Activated CD4-positive, alpha-beta T cell treated with anti-CD3 and anti-CD28 coated beads for 4 hours (primary cell): ENCODE results near the gene OR52M1.
"Not testable (repeated sequence)": the region's sequence is repeated elsewhere in the genome, so short reads cannot be mapped to it uniquely, and the experiment has no call there.

ENCODE experiments used
- DNase-seq, 2 donors: peaks; one replicate each; pipeline ENCODE4 v3.0.0-alpha.2; 2020

OR52M1 gene, protein sequence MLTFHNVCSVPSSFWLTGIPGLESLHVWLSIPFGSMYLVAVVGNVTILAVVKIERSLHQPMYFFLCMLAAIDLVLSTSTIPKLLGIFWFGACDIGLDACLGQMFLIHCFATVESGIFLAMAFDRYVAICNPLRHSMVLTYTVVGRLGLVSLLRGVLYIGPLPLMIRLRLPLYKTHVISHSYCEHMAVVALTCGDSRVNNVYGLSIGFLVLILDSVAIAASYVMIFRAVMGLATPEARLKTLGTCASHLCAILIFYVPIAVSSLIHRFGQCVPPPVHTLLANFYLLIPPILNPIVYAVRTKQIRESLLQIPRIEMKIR

DNA sequence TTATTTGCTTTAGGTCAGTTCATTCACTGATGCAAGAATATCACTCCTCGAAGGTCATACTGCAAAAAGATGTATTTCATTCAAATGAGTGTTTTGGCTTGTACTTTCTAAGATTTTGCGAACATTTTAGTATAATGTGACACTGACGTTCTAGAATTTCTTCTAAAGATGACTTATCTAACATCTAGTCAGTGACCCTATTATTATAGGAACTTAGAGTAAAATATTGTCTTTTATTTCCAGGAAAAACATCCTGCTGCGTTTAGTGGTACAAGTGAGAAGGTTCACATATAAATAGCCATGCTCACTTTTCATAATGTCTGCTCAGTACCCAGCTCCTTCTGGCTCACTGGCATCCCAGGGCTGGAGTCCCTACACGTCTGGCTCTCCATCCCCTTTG, at the start of gene OR52M1:
TSS of gene OR52M1 (plus strand) at position 301 of the 400 bp plus-strand sequence. CDS start at position 301, 0 bp downstream.
- DNase-seq, result no peak

DNA sequence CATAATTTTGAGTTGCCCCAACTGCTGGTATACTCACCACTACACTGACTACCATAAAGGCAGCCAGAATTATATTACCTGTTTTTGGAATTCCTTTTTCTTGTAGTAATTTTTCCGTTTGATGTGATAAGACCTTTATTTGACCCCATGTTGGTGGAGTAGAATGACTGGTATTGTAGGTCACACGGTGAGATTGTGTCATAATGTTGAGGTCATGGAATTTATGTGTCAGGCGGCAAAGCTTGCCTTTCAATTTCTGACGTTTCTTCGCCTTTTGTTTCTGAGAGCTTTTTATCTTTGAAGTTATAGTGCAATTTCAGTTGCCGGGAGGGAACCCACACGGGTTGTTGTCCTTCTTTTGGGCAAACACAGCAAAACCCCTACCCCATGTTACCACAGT, 49.5 kb upstream of the OR52M1 start:
- DNase-seq, result no peak

GRCh38 chr11:4495986-4496385, 49.0 kb upstream of the OR52M1 start:
- no peak for DNase-seq

DNA sequence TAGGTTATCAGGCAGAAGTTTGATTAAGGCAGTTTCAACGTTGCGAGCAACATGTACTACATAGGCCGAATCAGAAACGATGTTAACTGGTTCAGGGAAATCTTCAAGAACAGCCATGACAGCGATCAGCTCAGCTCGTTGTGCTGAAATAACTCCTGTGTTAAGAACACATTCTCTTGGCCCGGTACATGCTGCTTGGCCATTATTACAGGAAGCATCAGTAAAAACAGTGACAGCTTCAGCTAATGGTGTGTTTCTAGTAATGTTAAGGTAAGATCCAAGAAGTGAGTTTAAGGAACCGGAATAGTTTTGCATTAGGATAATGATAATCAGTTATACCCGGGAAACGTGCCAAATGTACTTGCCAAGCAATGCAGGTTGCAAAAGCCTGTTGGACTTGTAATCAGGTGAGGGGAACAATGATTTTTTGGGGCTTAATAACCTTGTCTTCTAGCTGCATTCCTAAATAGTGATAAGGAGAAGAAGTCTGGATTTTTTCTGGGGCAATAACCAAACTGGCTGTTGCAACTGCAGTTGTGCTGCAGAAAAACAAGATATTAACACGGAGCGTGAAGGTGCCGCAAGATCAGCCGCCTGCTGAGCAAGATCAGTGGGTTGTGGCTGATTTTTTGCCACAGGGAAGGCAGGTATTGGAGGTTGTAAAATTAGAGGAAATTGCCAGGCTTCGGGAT, 48.3 kb upstream of the OR52M1 start:
- DNase-seq, result no peak

GRCh38 chr11:4508886-4509285, 36.1 kb upstream of the OR52M1 start:
- no peak for DNase-seq

GRCh38 chr11:4511282-4512245, 33.4 kb upstream of the OR52M1 start:
- no peak for DNase-seq

DNA sequence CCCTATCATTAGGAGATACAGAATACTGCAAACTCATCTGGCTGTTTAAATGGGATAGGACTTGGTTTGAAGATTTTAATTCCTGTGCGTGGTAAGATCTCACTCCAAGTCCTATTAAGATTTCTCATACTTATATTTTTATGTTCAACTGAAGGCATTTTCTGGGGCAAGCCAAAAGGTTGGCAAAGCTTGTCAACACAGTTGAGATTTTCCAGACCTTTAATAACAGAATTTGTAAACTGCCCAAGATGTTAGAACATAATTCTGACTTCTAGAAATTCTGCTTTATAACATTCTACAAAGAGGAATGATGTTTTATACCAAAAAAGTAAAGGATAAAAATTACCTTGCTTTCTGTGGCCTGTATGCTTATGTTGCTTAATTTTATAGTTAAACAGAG, 30.8 kb upstream of the OR52M1 start:
- DNase-seq, result no peak

- no peak for DNase-seq
Measured at GRCh38 chr11:4522339-4522738, 22.7 kb upstream of the OR52M1 start.

DNA sequence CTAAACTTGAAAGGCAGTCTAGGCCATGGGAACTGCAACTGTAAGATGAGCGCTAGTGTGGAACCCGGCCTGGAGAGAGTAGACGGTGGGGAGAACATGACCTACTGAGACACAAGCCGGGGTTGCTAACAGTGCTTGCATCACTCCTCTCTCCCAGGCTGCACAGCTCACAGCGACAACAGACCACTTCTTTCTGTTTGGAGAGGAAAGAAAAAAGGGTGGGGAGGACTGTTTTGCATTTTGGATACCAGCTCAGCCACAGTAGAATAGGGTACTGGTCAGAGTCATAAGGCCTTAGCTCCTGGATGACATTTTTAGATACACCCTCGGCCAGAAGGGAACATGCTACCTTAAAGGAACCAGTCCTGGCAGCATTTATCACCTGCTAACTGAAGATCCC, 22.2 kb upstream of the OR52M1 start:
- no peak for DNase-seq

GRCh38 chr11:4523666-4524065, 21.3 kb upstream of the OR52M1 start:
- no peak for DNase-seq

- DNase-seq, result no peak
Measured at GRCh38 chr11:4527926-4528325, 17.1 kb upstream of the OR52M1 start.

DNA sequence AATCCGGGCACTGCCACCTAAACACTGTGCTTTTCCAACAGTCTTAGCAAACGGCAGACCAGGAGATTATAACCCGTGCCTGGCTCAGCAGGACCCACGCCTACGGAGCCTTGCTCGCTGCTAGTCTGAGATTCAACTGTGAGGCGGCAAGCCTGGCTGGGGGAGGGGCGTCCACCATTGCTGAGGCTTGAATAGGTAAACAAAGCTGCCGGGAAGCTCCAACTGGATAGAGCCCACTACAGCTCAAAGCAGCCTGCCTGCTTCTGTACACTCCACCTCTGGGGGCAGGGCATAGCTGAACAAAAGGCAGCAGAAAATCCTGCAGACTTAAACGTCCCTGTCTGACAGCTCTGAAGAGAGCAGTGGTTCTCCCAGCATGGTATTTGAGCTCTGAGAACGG, 13.3 kb upstream of the OR52M1 start:
- not testable (repeated sequence) for DNase-seq

DNA sequence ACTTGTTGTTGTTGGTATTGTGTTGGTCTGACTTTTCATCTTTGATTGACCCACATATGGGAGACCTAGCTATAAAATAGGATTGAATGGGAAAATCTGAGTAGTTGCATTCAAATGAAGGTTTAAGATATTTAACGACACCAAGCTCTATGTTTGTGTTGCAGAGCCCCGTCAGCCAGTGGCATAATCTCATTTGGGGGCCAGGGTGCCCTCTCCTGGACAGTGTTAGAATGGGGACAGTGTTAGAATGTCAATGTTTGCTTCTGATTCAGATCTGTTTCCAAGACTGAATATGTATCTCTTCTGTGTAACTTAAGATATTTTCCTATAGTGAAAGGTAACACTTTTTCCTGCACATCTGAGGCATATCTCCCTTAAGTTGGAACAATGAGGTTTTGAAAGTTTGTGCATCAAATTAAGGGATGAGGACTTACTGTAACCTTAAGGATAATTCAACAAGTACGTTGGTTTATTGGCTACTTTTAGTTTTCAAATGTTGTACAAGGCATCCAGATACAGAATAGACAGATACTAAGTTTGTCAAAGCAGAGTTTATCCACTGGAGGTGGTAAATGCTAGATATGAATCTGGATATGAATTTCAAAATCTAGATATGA, 5.3 kb upstream of the OR52M1 start:
- peak; percentile 6 to 49 for DNase-seq

- no peak for DNase-seq
Measured at GRCh38 chr11:4541071-4541470, 3.9 kb upstream of the OR52M1 start.

DNA sequence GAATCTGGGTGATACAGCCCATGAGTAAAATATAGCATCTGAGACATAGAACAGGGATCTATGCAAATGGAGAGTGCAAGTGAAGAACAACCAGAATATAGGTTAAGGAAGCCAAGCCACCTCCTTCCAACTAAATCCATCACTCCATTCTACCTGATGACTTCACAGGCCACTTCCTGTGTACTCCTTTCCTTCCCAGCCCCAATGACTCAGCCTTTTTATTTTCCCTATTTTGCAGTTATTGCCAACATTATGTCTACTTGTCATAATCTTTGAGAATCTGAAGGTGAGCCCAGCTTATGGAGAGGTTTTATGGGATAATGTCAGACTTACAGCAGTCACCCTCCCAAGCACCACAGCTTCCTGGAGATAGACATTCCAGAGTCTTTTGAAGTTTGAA, 1.4 kb upstream of the OR52M1 start:
- no peak for DNase-seq

DNA sequence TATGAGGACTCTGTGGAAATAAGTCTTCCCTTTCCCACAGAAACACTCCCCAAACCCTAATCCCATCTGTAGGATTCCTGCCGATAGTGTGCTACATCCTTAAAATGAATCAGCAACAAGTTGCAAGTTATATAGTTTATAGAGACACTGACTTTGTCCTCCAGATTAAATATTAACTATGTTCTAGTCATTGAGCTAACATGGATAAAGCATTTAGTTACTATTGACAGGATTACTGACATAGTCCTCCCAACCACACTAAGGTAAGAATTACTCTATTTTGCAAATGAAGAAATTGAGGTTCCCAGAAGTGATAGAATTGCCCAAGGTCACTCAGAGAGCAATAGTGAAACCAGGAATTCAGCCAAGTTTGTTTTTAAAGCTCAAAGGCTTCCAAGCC, 1.9 kb downstream of the OR52M1 start:
- no peak for DNase-seq

DNA sequence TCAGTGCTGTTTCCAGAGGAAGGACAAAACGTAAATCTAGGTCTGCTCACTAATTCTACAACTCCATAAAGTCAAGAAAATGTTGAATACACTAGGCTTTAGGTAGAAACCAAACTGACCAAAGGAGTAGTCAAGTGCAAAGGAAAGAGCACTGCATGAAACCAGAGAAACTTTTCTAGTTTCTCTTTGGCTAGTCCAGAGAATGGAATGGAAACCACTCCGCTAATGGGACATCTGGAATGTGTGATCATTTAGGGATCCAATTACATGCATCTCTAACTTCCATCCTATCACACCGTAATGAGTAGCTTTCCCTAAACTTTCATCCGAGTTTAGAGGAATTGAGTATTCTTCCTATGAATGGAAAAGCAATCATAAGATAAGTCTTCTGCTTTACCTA, 2.4 kb downstream of the OR52M1 start:
- DNase-seq, result no peak

GRCh38 chr11:4551346-4551979, 6.5 kb downstream of the OR52M1 start:
- DNase-seq, result no peak

DNA sequence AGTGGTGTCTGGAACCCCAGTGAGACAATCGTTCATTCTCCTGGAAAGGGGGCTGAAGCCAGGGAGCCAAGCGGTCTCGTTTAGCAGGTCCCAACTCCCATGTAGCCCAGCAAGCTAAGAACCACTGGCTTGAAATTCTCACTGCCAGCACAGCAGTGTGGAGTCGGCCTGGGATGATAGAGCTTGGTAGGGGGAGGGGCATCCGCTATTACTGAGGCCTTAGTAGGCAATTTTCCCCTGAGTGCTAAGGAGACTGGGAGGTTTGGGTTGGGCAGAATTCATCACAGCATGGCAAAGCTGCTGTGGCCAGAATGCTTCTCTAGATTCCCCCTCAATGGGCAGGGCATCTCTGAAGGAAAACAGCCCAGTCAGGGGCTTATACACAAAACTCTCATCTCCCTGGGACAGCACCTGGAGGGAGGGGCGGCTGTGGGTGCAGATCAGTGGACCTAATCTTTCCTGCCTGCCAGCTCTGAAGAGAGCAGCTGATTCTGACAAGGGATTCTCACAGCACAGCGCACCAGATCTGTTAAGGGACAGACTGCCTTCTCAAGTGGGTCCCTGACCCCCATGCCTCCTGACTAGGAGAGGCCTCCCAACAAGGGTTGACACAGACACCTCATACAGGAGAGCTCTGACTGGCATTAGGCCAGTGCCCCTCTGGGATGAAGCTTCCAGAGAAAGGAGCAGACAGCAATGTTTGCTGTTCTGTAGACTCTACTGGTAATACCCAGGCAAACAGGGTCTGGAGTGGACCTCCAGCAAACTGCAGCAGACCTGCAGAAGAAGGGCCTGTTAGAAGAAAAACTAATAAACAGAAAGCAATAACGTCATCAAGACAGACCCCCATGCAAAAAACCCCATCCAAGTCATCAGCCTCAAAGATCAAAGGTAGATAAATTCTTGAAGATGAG, 14.8 kb downstream of the OR52M1 start:
- DNase-seq, result no peak

DNA sequence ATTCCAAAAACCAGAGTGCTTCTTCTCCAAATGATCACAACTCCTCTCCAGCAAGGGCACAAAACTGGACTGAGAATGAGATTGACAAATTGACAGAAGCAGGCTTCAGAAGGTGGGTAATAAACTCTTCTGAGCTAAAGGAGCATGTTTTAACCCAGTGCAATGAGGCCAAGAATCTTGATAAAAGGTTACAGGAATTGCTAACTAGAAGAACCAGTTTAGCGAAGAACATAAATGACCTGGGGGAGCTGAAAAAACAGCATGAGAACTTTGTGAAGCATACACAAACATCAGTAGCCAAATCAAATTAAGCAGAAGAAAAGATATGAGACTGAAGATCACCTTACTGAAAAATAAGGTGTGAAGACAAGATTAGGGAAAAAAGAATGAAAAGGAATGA, 15.5 kb downstream of the OR52M1 start:
- DNase-seq, result no peak

GRCh38 chr11:4565371-4565770, 20.4 kb downstream of the OR52M1 start:
- DNase-seq, result no peak
